SU-DHL-6 (cell line): ENCODE data around the gene HES7.

Experiments used
- CTCF ChIP-seq: fragments of 200-600 bp; sonication (generic); IDR thresholded peaks from one replicate; pipeline ENCODE4 v1.5.1; 2017; ENCODE audit warnings: antibody characterized with exemption, mild to moderate bottlenecking, low read length, moderate library complexity; ENCODE audit not compliant: insufficient read depth, poor library complexity, severe bottlenecking
- EZH2phosphoT487 ChIP-seq: fragments of 200-600 bp; sonication (generic), shearing (Covaris generic); conservative IDR thresholded peaks from 2 replicates; pipeline ENCODE4 v1.6.1; 2018; ENCODE audit warnings: mild to moderate bottlenecking, antibody characterized with exemption, low read length, moderate library complexity, mixed read lengths

GRCh38 chr17:8164815-8165131 lies 40.9 kb upstream of the HES7 start:
- TF ChIP-seq CTCF (no peak), EZH2phosphoT487 (no peak)
